WTC11 (cell line): ENCODE results near the gene DDOST.

Source experiments
- ATF1 ChIP-seq: sonication (generic); formaldehyde crosslinking; IDR thresholded peaks from 2 replicates; pipeline ENCODE4 v1.8.1; 2023; ENCODE audit warnings: mild to moderate bottlenecking, moderate library complexity, missing genetic modification reagents
- CTCF ChIP-seq: fragments of 200-600 bp; IDR thresholded peaks from 2 replicates; pipeline ENCODE4 v1.8.0; 2022; ENCODE audit warnings: antibody characterized with exemption
- NR1H2 ChIP-seq: sonication (generic); formaldehyde crosslinking; IDR thresholded peaks from 2 replicates; pipeline ENCODE4 v1.9.0; 2021; ENCODE audit warnings: mild to moderate bottlenecking, moderate library complexity, missing genetic modification reagents
- SP1 ChIP-seq: sonication (generic); formaldehyde crosslinking; conservative IDR thresholded peaks from 2 replicates; pipeline ENCODE4 v1.8.1; 2022; ENCODE audit warnings: missing genetic modification reagents
- USF2 ChIP-seq: sonication (generic); formaldehyde crosslinking; IDR thresholded peaks from 2 replicates; pipeline ENCODE4 v1.8.1; 2023; ENCODE audit warnings: mild to moderate bottlenecking, missing genetic modification reagents, moderate library complexity
- ZNF121 ChIP-seq: sonication (generic); formaldehyde crosslinking; IDR thresholded peaks from 2 replicates; pipeline ENCODE4 v1.8.0; 2023; ENCODE audit warnings: missing genetic modification reagents
- ZNF671 ChIP-seq: fragments of 250-450 bp; sonication (Bioruptor Pico); IDR thresholded peaks from 2 replicates; pipeline ENCODE4 v1.8.0; 2021; ENCODE audit warnings: mild to moderate bottlenecking

- TF ChIP-seq NR1H2 (no peak), CTCF (no peak), USF2 (no peak), ZNF121 (CRISPR knock-in tag) (no peak), SP1 (CRISPR knock-in tag) (no peak), ZNF671 (CRISPR knock-in tag) (no peak), ATF1 (no peak)
Observed at GRCh38 chr1:20686883-20687725, 25.9 kb upstream of the DDOST start.
